ENCODE data around the gene SLC6A4. TPM values are rescaled to one million over a fixed set of nuclear protein-coding genes. Genes with fewer than 3 reads are reported as not detected.
"Not testable (repeated sequence)": the region's sequence is repeated elsewhere in the genome, so short reads cannot be mapped to it uniquely, and the experiment has no call there.

SLC6A4 gene
- total and polyA plus RNA-seq, 4 donors: 0.05 to 0.70 TPM; not detected in 2

- no peak for DNase-seq (ENCODE audit: low spot score)
- Histone ChIP-seq H3K4me1 (ENCODE audit: control insufficient read depth in 4 of 4, insufficient read depth in 4 of 4, low read length in 3 of 4) (no peaks in the 10 kb centered on the region), H3K27me3 (ENCODE audit: control insufficient read depth in 4 of 4, insufficient read depth in 4 of 4, low read length in 3 of 4) (no peaks in the 10 kb centered on the region), H3K27ac (ENCODE audit: low read depth in 1 of 2, low read length in 2 of 2) (no peak overlapping the region), H3K9ac (ENCODE audit: low read depth in 1 of 2, low read length in 2 of 2) (no peak overlapping the region), H3K36me3 (ENCODE audit: control insufficient read depth in 4 of 4, insufficient read depth in 3 of 4, low read depth in 1 of 4, low read length in 3 of 4) (no peaks in the 10 kb centered on the region), H3K4me3 (ENCODE audit: low read depth in 1 of 3, low read length in 3 of 3) (no peak overlapping the region), H3K9me3 (ENCODE audit: control insufficient read depth in 4 of 4, low read length in 3 of 4) (no peaks in the 10 kb centered on the region)
- 90% methylated on average over 6 of the region's 6 CpGs for WGBS
- no peak for TF ChIP-seq GABPA (IDR thresholded peaks at IDR 0.05 in 1 of 2, conservative IDR thresholded peaks at IDR 0.05 in 1 of 2)
- no peak for TF ChIP-seq SP1 (IDR thresholded peaks at IDR 0.05)
- TF ChIP-seq HNF4A (conservative IDR thresholded peaks at IDR 0.05): no peak
- no peak for TF ChIP-seq HNF4G (IDR thresholded peaks at IDR 0.05)
- TF ChIP-seq CTCF (IDR thresholded peaks at IDR 0.05; ENCODE audit: low read depth, low read length, missing input control): no peak
- no peak for TF ChIP-seq MAX (IDR thresholded peaks at IDR 0.05)
- no peak for TF ChIP-seq ATF3 (IDR thresholded peaks at IDR 0.05)
- TF ChIP-seq FOXA2 (IDR thresholded peaks at IDR 0.05): no peak
- TF ChIP-seq REST (IDR thresholded peaks at IDR 0.05): no peak
- TF ChIP-seq RAD21 (IDR thresholded peaks at IDR 0.05): no peak
- TF ChIP-seq YY1 (IDR thresholded peaks at IDR 0.05): no peak
- TF ChIP-seq TAF1 (conservative IDR thresholded peaks at IDR 0.05): no peak
- no peak for TF ChIP-seq EGR1 (IDR thresholded peaks at IDR 0.05; ENCODE audit: low read depth in 2 of 2)
- no peak for TF ChIP-seq FOXA1 (IDR thresholded peaks at IDR 0.05)
These were observed 32.0 kb downstream of the SLC6A4 start for GRCh38 chr17:30203471-30203981.

GRCh38 chr17:30200656-30201055 is 34.8 kb downstream of the SLC6A4 start:
- DNase-seq (ENCODE audit: low spot score); H3K27ac ChIP-seq (ENCODE audit: low read depth in 1 of 2, low read length in 2 of 2); H3K36me3 ChIP-seq (ENCODE audit: control insufficient read depth in 4 of 4, insufficient read depth in 3 of 4, low read depth in 1 of 4, low read length in 3 of 4); H3K9ac ChIP-seq (ENCODE audit: low read depth in 1 of 2, low read length in 2 of 2); H3K4me3 ChIP-seq (ENCODE audit: low read depth in 1 of 3, low read length in 3 of 3); H3K9me3 ChIP-seq (ENCODE audit: control insufficient read depth in 4 of 4, low read length in 3 of 4); H3K27me3 ChIP-seq (ENCODE audit: control insufficient read depth in 4 of 4, insufficient read depth in 4 of 4, low read length in 3 of 4); H3K4me1 ChIP-seq (ENCODE audit: control insufficient read depth in 4 of 4, insufficient read depth in 4 of 4, low read length in 3 of 4): not testable (repeated sequence)
- 84% methylated on average over 9 of the region's 9 CpGs for WGBS

Measured in liver (tissue), 9 donors.